ENCODE measurements around the gene AGAP1.

DNA sequence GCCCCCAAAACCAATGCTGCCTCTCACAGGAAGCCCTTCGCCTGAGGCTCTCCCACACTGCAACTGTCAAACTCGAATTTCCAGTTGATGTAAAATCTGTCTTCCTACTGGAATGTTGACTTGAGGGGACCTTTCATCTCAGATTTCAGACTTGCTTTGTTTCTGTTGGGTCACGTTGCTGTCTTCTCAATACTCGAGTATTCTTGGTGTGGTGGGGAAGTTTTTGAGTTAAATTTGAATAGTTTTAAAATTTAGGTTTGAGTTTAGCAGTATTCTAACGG, 50.8 kb downstream of the AGAP1 start:
- TF ChIP-seq, protein P1, sequence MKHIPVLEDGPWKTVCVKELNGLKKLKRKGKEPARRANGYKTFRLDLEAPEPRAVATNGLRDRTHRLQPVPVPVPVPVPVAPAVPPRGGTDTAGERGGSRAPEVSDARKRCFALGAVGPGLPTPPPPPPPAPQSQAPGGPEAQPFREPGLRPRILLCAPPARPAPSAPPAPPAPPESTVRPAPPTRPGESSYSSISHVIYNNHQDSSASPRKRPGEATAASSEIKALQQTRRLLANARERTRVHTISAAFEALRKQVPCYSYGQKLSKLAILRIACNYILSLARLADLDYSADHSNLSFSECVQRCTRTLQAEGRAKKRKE (CRISPR knock-in tag; IDR thresholded peaks at IDR 0.05; ENCODE audit: low read depth): no peak
- TF ChIP-seq NFE2L2 (conservative IDR thresholded peaks at IDR 0.05; ENCODE audit: low read length) (no peak), ZSCAN20 (CRISPR knock-in tag; IDR thresholded peaks at IDR 0.05) (no peak), JUN (IDR thresholded peaks at IDR 0.05) (no peak), POLR2A (IDR thresholded peaks at IDR 0.05; ENCODE audit: low read length) (no peak), SMC3 (IDR thresholded peaks at IDR 0.05) (no peak), RAD21 (conservative IDR thresholded peaks at IDR 0.05 in 1 of 2, IDR thresholded peaks at IDR 0.05 in 1 of 2) (no peak), TP53 (CRISPR knock-in tag; IDR thresholded peaks at IDR 0.05) (no peak)
- TF ChIP-seq, protein P2, sequence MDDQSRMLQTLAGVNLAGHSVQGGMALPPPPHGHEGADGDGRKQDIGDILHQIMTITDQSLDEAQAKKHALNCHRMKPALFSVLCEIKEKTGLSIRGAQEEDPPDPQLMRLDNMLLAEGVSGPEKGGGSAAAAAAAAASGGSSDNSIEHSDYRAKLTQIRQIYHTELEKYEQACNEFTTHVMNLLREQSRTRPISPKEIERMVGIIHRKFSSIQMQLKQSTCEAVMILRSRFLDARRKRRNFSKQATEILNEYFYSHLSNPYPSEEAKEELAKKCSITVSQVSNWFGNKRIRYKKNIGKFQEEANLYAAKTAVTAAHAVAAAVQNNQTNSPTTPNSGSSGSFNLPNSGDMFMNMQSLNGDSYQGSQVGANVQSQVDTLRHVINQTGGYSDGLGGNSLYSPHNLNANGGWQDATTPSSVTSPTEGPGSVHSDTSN (IDR thresholded peaks at IDR 0.05): no peak
- TF ChIP-seq, protein P3, sequence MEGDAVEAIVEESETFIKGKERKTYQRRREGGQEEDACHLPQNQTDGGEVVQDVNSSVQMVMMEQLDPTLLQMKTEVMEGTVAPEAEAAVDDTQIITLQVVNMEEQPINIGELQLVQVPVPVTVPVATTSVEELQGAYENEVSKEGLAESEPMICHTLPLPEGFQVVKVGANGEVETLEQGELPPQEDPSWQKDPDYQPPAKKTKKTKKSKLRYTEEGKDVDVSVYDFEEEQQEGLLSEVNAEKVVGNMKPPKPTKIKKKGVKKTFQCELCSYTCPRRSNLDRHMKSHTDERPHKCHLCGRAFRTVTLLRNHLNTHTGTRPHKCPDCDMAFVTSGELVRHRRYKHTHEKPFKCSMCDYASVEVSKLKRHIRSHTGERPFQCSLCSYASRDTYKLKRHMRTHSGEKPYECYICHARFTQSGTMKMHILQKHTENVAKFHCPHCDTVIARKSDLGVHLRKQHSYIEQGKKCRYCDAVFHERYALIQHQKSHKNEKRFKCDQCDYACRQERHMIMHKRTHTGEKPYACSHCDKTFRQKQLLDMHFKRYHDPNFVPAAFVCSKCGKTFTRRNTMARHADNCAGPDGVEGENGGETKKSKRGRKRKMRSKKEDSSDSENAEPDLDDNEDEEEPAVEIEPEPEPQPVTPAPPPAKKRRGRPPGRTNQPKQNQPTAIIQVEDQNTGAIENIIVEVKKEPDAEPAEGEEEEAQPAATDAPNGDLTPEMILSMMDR (IDR thresholded peaks at IDR 0.05): no peak
- TF ChIP-seq, protein P4, sequence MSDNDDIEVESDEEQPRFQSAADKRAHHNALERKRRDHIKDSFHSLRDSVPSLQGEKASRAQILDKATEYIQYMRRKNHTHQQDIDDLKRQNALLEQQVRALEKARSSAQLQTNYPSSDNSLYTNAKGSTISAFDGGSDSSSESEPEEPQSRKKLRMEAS (IDR thresholded peaks at IDR 0.05): no peak
- TF ChIP-seq, protein P5, sequence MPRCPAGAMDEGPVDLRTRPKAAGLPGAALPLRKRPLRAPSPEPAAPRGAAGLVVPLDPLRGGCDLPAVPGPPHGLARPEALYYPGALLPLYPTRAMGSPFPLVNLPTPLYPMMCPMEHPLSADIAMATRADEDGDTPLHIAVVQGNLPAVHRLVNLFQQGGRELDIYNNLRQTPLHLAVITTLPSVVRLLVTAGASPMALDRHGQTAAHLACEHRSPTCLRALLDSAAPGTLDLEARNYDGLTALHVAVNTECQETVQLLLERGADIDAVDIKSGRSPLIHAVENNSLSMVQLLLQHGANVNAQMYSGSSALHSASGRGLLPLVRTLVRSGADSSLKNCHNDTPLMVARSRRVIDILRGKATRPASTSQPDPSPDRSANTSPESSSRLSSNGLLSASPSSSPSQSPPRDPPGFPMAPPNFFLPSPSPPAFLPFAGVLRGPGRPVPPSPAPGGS (IDR thresholded peaks at IDR 0.05): no peak
- TF ChIP-seq, protein P6, sequence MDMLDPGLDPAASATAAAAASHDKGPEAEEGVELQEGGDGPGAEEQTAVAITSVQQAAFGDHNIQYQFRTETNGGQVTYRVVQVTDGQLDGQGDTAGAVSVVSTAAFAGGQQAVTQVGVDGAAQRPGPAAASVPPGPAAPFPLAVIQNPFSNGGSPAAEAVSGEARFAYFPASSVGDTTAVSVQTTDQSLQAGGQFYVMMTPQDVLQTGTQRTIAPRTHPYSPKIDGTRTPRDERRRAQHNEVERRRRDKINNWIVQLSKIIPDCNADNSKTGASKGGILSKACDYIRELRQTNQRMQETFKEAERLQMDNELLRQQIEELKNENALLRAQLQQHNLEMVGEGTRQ (IDR thresholded peaks at IDR 0.05): no peak
- TF ChIP-seq, protein P7, sequence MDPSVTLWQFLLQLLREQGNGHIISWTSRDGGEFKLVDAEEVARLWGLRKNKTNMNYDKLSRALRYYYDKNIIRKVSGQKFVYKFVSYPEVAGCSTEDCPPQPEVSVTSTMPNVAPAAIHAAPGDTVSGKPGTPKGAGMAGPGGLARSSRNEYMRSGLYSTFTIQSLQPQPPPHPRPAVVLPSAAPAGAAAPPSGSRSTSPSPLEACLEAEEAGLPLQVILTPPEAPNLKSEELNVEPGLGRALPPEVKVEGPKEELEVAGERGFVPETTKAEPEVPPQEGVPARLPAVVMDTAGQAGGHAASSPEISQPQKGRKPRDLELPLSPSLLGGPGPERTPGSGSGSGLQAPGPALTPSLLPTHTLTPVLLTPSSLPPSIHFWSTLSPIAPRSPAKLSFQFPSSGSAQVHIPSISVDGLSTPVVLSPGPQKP (IDR thresholded peaks at IDR 0.05; ENCODE audit: low read depth, low read length): no peak

All from A549 (cell line).